HG03159 (cell line): ENCODE measurements around the gene G6PC3.
A peak's percentile ranks its signal among the peaks of the same experiment; 100 is the strongest.

ENCODE experiments used
- ATAC-seq: cut with Tn5 transposase; IDR thresholded peaks from one replicate; pipeline ENCODE4 v1.9.1; 2021; ENCODE audit warnings: mild to moderate bottlenecking, moderate library complexity; ENCODE audit not compliant: unreplicated experiment

The G6PC3 gene

DNA sequence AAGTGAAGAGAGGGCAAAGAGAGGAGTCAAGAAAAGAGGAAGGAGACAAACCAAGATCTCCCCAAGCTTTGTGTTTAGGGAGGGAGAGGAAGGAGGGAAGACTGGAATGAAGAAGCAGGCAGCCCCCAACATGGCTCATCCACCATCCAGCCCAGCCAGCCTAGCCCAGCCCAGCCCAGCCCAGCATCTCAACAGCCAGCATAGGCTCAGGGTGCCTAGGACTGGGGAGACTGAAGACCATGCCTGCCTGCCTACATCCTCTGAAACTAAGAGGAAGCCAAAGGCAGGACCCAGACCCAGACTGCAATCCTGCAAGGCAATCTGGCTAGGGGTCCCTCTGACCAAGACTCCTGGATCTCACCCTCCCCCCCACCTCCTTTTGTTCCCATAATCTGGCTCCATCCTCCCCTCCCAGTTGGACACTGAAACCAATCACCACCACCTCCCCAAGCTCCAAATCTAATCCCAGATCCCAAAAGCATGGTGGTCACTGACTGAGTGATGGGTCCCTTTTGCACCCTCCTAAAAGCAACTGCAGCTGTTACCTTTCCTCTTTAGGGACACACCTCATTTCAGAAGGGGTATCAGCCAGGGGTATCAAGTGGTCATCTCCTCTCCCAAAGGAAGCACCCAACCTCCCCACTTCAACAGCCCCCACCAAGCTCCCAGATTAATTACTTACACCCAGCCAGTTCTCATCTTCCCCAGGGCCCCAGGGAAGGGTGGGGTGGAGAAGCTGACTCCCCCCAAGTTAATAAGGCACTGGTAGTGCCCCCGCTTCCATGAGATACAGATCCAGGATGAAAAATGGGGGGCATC lies 51.7 kb downstream of the G6PC3 start:
- no peak for ATAC-seq

- peak; percentile 25 for ATAC-seq
These were observed 52.4 kb downstream of the G6PC3 start for GRCh38 chr17:44122816-44123355.

GRCh38 chr17:44123356-44124117 lies 53.0 kb downstream of the G6PC3 start, which contains the start of gene HDAC5:
TSS of gene HDAC5 (minus strand) at chr17:44123641. CDS start at chr17:44117515, 6,126 bp downstream.
- ATAC-seq = peak; percentile 86

- no peak for ATAC-seq
These were observed 53.5 kb downstream of the G6PC3 start for GRCh38 chr17:44124118-44124438.
